GM18870 (cell line): ENCODE data around the gene RSPH10B2.
A peak's percentile ranks its signal among the peaks of the same experiment; 100 is the strongest.
"Not testable (repeated sequence)": the region's sequence is repeated elsewhere in the genome, so short reads cannot be mapped to it uniquely, and the experiment has no call there.

Source experiments
- ATAC-seq: cut with Tn5 transposase; IDR thresholded peaks from one replicate; pipeline ENCODE4 v1.9.1; 2021; ENCODE audit warnings: moderate library complexity; ENCODE audit not compliant: unreplicated experiment

RSPH10B2 gene

GRCh38 chr7:6753964-6754363, at the start of gene RSPH10B2:
RSPH10B2 (plus strand) TSS chr7:6754103; CDS start chr7:6757678, 3,575 bp downstream.
- ATAC-seq = not testable (repeated sequence)

GRCh38 chr7:6705959-6706665, 47.8 kb upstream of the RSPH10B2 start:
- no peak for ATAC-seq

GRCh38 chr7:6706666-6707407, 47.1 kb upstream of the RSPH10B2 start, which contains the start of gene ZNF12:
ZNF12 (minus strand) TSS chr7:6706947; CDS start chr7:6705173, 1,774 bp downstream.
- ATAC-seq = peak; percentile 82

GRCh38 chr7:6708304-6708703, 45.6 kb upstream of the RSPH10B2 start:
- no peak for ATAC-seq

GRCh38 chr7:6709808-6710207, 44.1 kb upstream of the RSPH10B2 start:
- no peak for ATAC-seq

GRCh38 chr7:6714360-6714759, 39.5 kb upstream of the RSPH10B2 start:
- ATAC-seq = no peak

GRCh38 chr7:6715898-6716297, 38.0 kb upstream of the RSPH10B2 start:
- not testable (repeated sequence) for ATAC-seq

GRCh38 chr7:6718124-6718523, 35.8 kb upstream of the RSPH10B2 start:
- ATAC-seq = no peak

- ATAC-seq = not testable (repeated sequence)
These were observed 29.6 kb upstream of the RSPH10B2 start for GRCh38 chr7:6724351-6724750.

- ATAC-seq = peak; percentile 79
These were observed 28.9 kb upstream of the RSPH10B2 start for GRCh38 chr7:6725003-6725402.

GRCh38 chr7:6726341-6726740, 27.6 kb upstream of the RSPH10B2 start:
- ATAC-seq = not testable (repeated sequence)

- ATAC-seq = no peak
These were observed 26.2 kb upstream of the RSPH10B2 start for GRCh38 chr7:6727663-6728062.

GRCh38 chr7:6728893-6729491, 24.9 kb upstream of the RSPH10B2 start:
- ATAC-seq = not testable (repeated sequence)

- peak; percentile 76 for ATAC-seq
These were observed 24.2 kb upstream of the RSPH10B2 start for GRCh38 chr7:6729492-6730342.

- no peak for ATAC-seq
These were observed 23.6 kb upstream of the RSPH10B2 start for GRCh38 chr7:6730343-6730633.

GRCh38 chr7:6738415-6738814, 15.5 kb upstream of the RSPH10B2 start:
- not testable (repeated sequence) for ATAC-seq

- ATAC-seq = not testable (repeated sequence)
These were observed 9.3 kb upstream of the RSPH10B2 start for GRCh38 chr7:6744410-6745100.

- ATAC-seq = not testable (repeated sequence)
These were observed 4.6 kb upstream of the RSPH10B2 start for GRCh38 chr7:6749335-6749734.

GRCh38 chr7:6750173-6750572, 3.7 kb upstream of the RSPH10B2 start:
- ATAC-seq = not testable (repeated sequence)

- ATAC-seq = not testable (repeated sequence)
These were observed 7.3 kb downstream of the RSPH10B2 start for GRCh38 chr7:6761186-6761585.
